HS-27A (cell line): Measurements from ENCODE around the gene IP6K3.

Experiments
- DNase-seq: peaks from one replicate; pipeline ENCODE4 v3.0.0-alpha.2; 2012; ENCODE audit warnings: low read depth, missing footprints

The IP6K3 gene

GRCh38 chr6:33759887-33760629 is 13.4 kb upstream of the IP6K3 start:
- DNase-seq: no peak

DNA sequence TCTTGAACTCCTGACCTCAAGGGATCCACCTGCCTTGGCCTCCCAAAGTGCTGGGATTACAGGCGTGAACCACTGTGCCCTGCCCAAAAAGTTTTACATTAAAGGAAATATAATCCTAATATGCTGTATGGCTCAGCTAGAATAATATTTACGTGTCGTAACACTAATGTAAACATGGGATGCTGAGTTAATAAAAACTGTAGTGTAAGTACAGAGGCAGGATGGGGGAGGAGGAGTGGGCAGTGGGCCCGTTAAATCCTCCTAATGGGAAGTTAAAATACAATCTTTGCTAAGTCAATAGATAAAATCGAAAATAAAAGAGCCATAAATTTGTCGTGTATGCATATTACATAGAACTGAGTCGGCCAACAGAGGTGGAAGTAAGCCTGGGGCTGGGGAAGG is 12.1 kb upstream of the IP6K3 start:
- no peak for DNase-seq

DNA sequence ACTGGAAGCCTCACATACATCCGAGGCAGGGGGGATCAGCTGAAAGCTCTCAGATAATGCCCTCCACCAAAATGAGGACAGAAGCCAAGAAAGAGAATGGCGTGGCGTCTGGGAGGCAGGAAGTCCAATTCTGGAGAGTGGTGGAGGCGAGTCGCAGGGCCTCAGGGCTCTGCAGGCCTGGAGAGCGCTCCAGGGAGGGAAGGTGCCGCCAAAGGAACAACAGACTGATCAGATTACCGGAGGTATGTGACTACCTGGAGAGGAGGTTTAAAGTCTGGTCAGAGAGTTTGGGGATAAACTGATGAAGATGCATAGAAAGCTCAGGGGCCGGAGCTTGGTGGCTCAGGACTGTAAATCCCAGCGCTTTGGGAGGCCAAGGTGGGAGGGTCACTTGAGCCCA is 11.2 kb upstream of the IP6K3 start:
- no peak for DNase-seq

DNA sequence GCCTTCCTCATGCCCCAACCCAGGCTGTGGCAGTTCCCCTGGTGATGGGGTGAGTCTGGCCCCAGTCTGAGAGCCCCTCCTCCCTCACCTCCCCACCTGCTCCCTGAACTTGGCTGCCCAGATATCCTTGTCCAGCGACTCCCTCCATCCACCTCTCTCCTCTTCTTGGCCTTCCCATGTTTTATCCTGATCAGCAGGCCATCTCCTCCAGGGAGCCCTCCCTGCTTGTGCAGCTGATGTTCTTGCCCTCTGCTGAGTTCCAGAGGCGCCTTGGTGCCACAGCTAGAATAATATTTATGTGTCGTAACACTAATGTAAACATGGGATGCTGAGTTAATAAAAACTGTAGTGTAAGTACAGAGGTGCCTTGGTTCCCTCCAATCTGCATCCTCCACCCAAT is 10.4 kb upstream of the IP6K3 start:
- no peak for DNase-seq

DNA sequence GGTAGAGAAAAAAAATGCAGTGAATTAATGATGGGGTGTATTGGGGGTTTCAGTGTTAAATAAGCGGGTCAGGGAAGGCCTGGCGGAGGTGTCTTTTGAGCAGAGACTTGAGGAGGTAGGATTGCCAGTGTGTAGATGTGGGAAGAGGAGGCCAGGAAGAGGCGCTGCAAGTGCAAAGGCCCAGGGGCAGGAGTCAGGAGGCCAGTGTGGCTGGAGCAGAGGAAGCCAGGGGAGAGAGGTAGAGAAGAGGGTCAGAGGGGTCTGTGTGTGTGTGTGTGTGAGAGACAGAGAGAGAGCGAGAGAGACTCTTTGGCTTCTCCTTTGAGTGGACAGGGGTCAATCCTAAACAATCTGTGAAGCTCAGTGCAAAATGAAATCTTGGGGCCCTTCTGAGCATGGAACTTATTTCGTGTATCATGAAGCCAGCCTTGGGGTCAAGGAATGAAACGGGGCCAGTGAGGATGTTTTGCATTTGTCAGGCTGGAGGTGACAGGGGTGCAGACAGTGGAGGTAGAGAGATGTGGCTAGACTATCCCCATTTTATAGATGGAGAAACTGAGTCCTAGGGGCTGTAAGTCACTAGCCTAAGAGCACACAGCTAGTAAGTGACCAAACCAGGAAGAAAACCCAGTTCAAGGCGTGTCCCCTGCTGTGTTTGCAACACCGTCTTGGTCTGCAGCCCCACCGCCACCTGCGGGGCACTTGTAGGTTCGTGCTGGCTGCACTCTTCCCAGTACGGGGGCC is 9.7 kb upstream of the IP6K3 start:
- DNase-seq: no peak

DNA sequence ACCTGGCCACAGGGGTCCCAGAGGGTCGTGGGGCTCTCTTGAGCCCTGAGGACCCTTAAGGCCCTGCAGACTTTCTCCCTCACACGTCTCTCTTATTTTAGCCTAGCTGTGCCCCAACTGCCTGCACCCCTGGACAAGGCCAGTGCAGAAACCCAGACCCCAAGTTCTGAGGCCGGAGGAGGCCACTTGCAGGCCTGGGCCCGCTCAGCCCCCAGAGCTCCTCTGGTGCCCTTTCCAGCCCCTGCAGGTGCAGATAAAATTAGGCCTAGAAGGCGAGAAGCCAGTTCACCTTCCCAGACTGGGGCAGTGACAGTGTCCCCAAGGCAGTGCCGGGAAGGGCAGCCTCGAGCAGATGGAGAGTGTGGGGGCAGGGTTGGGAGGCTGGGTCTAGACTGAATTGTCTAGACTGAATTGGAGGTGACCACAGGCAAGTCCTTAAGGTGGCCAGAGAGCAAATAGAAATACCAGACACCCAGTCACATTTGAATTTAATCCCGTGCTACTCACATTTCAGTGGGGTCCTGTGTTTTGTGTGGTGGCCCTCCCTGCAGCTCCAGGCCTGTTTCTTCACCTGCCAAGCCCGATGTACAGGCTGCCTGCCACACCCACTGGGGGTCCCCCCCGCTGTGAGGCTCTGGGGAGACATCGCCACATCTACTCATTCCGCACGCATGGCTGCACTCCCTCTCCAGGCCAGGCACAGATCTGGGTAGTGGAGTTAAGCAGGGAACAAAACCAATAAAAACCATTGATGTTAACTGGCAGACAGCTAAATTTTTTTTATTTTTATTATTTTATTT is 8.6 kb upstream of the IP6K3 start:
- DNase-seq: no peak

DNA sequence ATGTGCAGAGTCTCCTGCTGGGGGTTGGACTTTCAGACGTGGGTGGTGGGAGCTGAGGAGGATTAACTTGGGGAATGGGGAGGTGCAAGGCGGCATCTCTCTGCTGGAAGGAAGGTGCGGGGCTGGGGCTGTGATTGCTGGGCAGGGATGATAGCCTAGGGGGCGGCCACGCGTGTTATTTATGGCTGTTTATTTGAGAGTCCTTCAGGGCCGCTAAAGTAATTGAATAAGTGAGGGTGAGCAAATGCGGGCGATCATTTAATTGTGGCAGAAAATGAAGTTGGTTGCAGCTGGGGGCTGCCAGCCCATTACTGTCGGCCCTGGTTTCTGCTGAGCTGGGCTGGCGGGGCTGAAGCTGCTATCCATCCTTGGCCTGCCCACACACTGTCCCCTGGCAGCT is 7.5 kb upstream of the IP6K3 start:
- no peak for DNase-seq

DNA sequence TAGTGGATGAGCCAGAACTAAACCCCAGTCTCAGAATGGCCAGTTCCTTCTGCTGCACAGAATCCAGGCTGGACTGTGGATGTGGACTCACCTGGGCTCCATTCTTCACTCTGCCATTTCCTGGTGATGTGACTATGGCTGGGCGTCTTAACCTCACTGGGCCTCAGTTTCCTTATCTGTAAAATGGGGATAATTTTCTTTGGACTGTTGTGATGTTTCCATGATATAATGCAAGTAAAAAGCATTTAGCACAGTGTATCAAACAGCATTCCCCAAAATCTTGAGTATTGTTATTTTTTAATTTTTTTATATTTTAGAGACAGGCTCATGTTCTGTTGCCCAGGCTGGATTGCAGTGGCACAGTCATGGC is 5.9 kb upstream of the IP6K3 start:
- DNase-seq: no peak

DNA sequence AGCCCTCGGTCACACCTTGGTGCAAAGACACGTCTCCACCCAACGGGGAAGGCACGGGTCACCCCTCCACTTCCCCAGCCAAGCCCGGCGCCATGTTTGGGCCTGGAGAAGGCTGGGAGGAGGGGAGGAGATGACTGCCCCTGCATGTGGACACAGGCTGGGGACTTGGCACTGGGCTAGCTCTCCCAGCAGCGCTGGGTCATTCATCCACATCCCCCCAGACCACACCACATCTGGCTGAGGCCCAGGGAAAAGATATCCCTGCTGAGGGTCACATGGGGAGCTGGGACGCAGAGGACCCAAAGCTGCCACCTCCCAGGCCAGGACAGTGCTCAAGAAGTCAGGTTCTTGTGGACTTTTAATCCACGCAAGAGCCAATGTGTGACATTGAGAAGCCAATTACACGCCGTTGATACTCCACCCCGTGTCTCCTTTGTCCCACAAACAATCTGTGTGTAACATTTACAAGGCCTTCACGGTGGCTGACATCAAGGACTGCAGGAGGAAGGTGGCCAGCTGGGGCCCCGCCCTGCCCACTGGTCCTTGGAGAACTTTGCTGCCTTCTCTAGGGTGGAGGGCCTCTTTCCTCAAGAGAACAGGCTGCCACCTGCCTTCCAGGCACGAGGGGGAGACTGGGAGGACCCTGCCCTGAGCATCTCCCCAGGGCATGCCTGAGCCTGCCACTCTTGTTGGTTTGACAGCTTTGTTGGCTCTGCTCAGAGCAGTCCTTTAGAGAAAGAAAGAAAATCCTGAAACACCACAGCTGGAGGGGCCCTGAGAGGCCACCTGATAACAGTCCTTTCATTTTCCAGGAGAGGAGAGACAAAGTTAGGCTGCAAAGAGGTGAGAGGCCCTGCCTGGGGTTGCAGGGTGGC is 5.3 kb upstream of the IP6K3 start:
- no peak for DNase-seq

DNA sequence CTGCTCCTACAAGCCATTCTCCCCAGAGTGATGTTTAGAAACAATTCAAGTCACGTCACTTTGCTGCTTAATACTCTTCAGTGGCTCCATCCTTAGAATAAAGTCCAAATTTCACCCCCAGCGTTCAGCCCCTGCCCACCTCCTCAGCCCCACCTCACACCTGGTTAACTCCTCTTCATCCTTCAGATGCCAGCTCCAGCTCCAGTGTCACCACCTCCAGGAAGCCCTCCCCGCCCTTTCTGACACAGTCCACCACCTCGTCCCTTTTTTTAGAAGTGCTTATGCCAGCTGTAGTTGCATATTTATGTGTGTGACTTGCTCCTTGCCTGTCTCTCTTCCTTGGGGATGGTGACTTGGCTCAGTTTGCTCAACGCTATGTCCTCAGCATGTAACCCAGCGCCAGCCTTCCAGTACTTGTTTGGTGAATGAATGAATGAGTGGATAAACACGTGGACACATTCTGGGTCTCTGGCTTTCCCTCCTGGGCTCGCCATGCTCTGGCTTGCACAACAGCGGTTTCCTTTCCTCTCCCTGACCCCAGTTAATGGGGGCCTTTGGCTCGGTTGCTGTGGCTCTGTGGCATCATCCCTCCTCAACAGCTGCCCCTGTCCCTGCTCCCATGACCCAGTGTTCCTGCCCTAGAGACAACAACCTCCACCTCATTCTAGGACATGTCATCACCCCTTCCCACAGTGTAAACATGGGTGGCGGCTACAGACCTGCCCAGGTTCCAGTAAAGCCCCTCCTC is 3.7 kb upstream of the IP6K3 start:
- no peak for DNase-seq

GRCh38 chr6:33749401-33749800 is 2.7 kb upstream of the IP6K3 start:
- DNase-seq: no peak

DNA sequence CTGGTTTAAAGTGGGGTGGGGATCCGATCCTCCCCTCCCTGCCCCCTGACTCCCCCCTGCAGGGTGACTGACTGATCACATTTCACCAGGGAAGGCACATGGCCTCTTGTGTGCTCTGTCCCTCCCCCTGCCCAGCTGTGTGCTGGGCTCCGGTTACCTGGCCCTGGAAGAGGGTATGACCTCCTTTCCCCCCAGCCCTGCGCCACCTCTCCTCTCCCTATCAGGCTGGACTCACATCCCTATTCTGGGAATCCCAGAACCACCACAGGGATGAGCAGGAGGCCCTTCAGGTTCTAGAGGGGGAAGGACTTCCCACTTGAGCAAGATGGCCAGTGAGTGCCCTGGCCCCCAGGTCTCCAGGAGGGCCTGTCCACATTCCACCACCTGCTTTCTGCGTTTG is 2.1 kb upstream of the IP6K3 start:
- DNase-seq: no peak

DNA sequence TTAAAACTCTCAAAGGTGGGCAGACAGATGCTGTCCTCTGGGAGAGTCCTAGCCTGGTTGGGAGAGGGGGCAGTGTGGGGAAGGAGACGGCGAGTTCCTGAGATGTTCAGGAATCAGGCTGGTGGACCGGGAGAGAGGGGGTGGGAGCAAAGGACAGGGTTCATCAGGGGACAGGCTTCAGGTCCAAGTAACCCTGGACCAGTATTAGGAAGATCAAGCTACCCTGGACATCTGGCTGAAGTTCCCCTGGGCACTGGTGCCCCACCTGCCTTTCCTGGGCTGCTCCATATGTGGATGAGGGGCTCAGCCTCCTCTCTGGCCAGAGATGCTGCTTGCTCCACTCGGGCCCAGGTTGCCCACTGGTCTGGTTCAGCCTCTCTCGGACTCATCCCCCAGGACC is 1.1 kb upstream of the IP6K3 start:
- no peak for DNase-seq

DNA sequence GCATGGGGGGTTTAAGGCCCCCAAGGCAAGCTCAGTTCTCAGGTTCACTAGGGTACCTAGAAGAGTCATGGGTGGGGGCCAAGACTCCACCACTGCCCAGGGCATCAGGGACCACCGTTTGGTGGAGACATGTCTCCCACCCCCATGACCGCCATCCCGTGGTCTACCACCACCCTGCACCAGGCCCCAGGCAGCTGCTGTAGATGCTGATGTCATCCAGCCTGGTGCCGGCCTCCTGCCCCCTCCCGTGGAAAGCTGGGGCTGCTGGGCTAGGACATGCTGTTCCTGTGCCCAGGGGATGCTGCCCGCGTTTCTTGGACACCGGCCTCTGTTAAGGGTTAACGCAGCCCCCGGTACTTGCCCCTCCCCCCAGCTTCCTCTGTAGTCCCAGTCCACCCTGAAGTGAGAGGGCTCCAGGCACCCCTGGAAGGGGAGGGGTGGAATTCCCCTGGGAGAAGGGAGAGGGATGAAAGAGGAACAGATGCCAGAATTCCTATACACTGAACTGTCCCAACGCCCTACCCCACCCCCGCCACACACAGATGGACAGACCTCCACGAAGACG is 587 bp downstream of the IP6K3 start:
- DNase-seq: peak; percentile 43

GRCh38 chr6:33745548-33745947 is 1.2 kb downstream of the IP6K3 start:
- DNase-seq: no peak

DNA sequence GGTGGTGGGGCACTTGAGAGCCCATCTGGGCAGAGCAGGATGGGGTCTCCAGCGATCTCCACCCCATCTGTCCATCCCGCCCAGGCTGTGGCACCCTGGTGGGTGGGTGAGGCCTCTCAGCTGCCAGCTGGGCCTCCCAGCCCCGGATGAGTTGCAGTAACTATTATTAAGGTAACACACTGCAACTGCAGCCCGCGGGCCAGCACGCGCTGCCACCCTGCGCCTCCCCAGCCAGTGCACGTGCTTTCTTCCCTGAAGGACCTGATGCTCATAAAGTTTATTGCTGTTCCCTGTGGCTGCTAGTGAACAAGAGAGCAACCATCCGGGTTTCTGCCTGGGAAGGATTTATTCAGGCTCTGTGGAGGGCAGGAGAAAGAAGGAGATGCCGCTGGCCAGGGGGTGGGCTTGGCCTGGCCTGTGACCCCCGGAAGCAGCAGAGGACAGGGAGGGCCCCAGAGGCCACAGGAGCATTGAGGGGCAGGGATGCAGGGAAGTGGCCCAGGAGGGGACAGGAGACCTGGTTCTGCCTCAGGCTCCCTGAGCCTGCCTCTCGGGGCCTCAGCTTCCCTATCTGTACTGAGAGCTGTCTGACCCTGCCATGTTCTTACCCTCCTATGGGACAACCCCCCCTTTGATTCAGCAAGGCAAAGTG is 1.7 kb downstream of the IP6K3 start:
- DNase-seq: no peak

DNA sequence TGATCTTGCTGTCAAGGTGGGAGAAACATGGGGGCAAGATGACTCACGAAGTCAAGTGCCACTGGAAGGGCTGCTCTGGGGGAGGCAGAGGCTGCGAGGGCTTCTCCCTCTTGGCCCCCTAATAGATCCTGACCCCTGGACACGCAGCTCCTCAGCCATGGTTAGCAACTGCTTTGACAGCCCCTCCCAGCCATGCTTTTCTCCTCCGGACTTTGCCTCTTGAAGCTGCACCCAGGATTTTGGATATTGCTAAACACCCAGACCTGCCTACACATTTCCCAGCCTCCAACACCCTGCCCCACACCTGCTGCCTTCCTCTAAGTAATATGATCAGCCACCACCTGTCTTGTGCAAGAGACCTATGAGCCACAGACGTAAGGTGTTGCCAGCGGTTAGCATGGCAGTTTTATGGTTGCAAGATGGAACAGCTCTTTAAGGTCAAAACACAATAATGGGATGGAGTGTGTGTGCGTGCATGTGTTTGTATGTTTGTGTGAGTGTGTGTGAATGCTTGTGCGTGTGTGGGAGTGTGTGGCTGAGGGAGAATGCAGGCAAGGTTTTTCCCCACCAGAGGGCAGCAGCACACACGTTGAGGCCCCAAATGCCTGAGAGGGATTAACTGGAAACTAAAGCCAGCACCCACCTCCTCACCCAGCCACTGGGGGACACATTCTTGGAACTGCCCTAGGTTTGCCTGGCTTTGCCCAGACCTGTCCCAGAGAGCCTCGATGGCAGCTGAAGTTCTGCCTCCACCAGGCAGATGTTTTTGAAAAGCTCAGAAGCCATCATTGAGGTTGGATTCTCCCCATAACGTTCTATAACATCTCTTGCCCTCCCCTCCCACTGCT is 2.5 kb downstream of the IP6K3 start:
- DNase-seq: peak; percentile 49

DNA sequence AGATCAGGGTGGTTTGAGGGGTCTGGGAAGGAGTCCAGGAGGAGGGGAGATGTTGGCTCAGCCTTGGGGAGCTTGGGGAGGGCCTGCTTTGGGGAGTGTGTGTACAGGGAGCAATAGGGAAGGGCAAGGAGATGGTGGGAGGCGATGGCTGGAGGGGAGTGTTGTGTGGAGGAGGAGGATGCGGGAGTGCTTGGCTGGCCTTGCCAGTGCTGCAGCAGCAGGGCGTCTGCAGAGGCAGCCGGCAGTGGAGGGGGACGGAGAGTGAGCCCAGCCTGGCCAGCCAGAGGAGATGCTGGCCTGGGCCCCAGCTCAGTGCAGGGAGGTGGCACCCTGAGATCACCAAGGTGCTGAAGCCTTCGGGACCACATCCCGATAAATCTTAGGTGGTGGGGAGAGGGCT is 3.9 kb downstream of the IP6K3 start:
- no peak for DNase-seq

- DNase-seq: no peak
These were observed 4.6 kb downstream of the IP6K3 start for GRCh38 chr6:33742092-33742491.

GRCh38 chr6:33740794-33741193 is 5.9 kb downstream of the IP6K3 start:
- DNase-seq: no peak
